ENCODE results near the gene TMEM14A.

TMEM14A gene

DNA sequence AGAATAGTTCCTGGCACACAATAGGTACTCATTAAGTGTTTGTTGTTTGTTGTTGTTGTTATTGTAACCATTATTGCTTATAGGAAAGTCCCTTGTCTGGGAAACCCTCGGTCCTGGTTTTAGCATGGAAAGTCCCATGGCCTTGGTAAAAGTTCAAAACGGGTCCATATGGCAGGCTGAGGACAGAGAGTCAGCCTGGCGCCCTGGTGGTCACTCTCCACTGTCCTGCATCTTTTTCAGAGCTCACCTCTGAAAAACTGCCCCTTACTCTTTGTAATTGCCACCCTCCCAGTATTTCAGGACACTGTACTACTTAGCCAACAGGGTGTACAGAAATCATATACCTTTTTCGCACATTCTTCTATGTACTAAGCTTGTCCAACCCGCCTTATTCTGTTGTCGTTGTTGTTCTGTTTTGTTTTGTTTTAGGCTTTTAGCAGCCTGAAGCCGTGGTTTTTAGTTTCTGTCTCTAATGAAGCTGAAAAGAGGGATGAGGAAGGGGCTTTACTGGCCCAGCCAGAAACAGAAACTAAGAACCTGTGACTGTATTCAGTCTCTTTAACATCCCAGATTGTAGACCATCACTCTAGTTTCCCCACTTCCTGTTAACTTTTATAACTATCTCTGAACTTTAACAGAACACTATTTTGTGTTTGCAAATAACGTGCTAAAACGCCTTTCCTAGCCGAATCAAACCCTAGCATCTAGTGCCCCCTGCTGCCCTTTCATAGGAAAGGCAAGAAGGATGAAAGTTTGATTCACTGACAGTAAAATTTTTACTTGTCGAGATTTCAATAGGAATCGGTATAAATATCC lies 7.6 kb upstream of the TMEM14A start:
- Histone ChIP-seq H3K27ac (replicated peaks) (no peak overlapping the region), H3K4me3 (replicated peaks; ENCODE audit: insufficient read depth, low read length) (peak overlapping the region; percentile 46), H3K27me3 (ENCODE audit: insufficient read depth, poor library complexity, severe bottlenecking) (peaks cover 7% of the 10 kb centered on the region)
- peak in 1 of 2 experiments; percentile 56 for DNase-seq (ENCODE audit: low read depth in 1 of 2, low spot score in 1 of 2)
- no peak for TF ChIP-seq POLR2AphosphoS5 (IDR thresholded peaks at IDR 0.05; ENCODE audit: low read depth)
- TF ChIP-seq, protein P1, sequence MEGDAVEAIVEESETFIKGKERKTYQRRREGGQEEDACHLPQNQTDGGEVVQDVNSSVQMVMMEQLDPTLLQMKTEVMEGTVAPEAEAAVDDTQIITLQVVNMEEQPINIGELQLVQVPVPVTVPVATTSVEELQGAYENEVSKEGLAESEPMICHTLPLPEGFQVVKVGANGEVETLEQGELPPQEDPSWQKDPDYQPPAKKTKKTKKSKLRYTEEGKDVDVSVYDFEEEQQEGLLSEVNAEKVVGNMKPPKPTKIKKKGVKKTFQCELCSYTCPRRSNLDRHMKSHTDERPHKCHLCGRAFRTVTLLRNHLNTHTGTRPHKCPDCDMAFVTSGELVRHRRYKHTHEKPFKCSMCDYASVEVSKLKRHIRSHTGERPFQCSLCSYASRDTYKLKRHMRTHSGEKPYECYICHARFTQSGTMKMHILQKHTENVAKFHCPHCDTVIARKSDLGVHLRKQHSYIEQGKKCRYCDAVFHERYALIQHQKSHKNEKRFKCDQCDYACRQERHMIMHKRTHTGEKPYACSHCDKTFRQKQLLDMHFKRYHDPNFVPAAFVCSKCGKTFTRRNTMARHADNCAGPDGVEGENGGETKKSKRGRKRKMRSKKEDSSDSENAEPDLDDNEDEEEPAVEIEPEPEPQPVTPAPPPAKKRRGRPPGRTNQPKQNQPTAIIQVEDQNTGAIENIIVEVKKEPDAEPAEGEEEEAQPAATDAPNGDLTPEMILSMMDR (IDR thresholded peaks at IDR 0.05; ENCODE audit: insufficient read depth, low read length): peak; percentile 55

DNA sequence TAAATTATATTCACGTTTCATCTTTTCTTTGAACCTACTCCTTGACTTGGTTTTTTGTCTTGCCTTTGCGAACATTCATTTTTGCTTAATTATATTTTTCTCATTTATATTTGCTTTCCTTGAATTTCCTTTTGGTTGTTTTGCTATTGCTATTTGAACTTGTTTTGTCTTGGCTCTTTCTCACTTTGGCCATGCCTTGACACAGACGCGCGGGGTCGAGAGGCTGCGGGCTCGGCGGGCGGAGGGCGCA lies 7.1 kb upstream of the TMEM14A start:
- peaks cover 7% of the 10 kb centered on the region for H3K27me3 ChIP-seq (ENCODE audit: insufficient read depth, poor library complexity, severe bottlenecking)
- no peak for DNase-seq (ENCODE audit: low read depth in 1 of 2, low spot score in 1 of 2)
- peak overlapping the region; percentile 46 for H3K4me3 ChIP-seq (replicated peaks; ENCODE audit: insufficient read depth, low read length)
- no peak overlapping the region for H3K27ac ChIP-seq (replicated peaks)
- no peak for TF ChIP-seq GABPA (IDR thresholded peaks at IDR 0.05; ENCODE audit: low read depth)
- no peak for TF ChIP-seq REST (IDR thresholded peaks at IDR 0.05; ENCODE audit: insufficient replicate concordance, low read depth)

- peaks cover 7% of the 10 kb centered on the region for H3K27me3 ChIP-seq (ENCODE audit: insufficient read depth, poor library complexity, severe bottlenecking)
- TF ChIP-seq REST (IDR thresholded peaks at IDR 0.05; ENCODE audit: insufficient replicate concordance, low read depth) (peak; percentile 87), SPI1 (IDR thresholded peaks at IDR 0.05; ENCODE audit: borderline replicate concordance, low read depth) (no peak), POLR2AphosphoS5 (IDR thresholded peaks at IDR 0.05; ENCODE audit: low read depth) (peak; percentile 54; the same call in 1 of the 2 replicates), GABPA (IDR thresholded peaks at IDR 0.05; ENCODE audit: low read depth) (no peak)
- TF ChIP-seq, protein P1 (IDR thresholded peaks at IDR 0.05; ENCODE audit: insufficient read depth, low read length): no peak
- no peak overlapping the region for H3K27ac ChIP-seq (replicated peaks)
- DNase-seq (ENCODE audit: low read depth in 1 of 2, low spot score in 1 of 2): peak; percentile 74 to 87
- H3K4me3 ChIP-seq (replicated peaks; ENCODE audit: insufficient read depth, low read length): peak overlapping the region; percentile 46
Measured at GRCh38 chr6:52664186-52664990, 6.5 kb upstream of the TMEM14A start.

GRCh38 chr6:52664991-52665686 lies 5.8 kb upstream of the TMEM14A start:
- no peak for TF ChIP-seq GABPA (IDR thresholded peaks at IDR 0.05; ENCODE audit: low read depth)
- no peak for TF ChIP-seq REST (IDR thresholded peaks at IDR 0.05; ENCODE audit: insufficient replicate concordance, low read depth)
- TF ChIP-seq, protein P1 (IDR thresholded peaks at IDR 0.05; ENCODE audit: insufficient read depth, low read length): no peak
- no peak for TF ChIP-seq SPI1 (IDR thresholded peaks at IDR 0.05; ENCODE audit: borderline replicate concordance, low read depth)
- Histone ChIP-seq H3K27me3 (ENCODE audit: insufficient read depth, poor library complexity, severe bottlenecking) (peaks cover 7% of the 10 kb centered on the region), H3K27ac (replicated peaks) (no peak overlapping the region), H3K4me3 (replicated peaks; ENCODE audit: insufficient read depth, low read length) (no peak overlapping the region)
- no peak for DNase-seq (ENCODE audit: low read depth in 1 of 2, low spot score in 1 of 2)

All from HL-60 (cell line).